ENCODE results near the gene P2RY12. TPM values are rescaled to one million over a fixed set of nuclear protein-coding genes. Genes with fewer than 3 reads are reported as not detected.
A peak's percentile ranks its signal among the peaks of the same experiment; 100 is the strongest.

The P2RY12 gene
- total RNA-seq, 1 donor, result under 0.01 TPM

GRCh38 chr3:151425627-151426340 lies 41.2 kb upstream of the P2RY12 start:
- H3K4me3 ChIP-seq (ENCODE audit: low read depth, low read length), result no peak overlapping the region
- DNase-seq (ENCODE audit: low read depth), result no peak
- TF ChIP-seq CTCF (IDR thresholded peaks at IDR 0.05; ENCODE audit: insufficient read depth, low read depth, low read length), result peak; percentile 26

GRCh38 chr3:151423091-151423490 lies 38.5 kb upstream of the P2RY12 start:
- no peak for TF ChIP-seq CTCF (IDR thresholded peaks at IDR 0.05; ENCODE audit: insufficient read depth, low read depth, low read length)
- DNase-seq (ENCODE audit: low read depth), result no peak

GRCh38 chr3:151421938-151422337 lies 37.4 kb upstream of the P2RY12 start:
- no peak overlapping the region for H3K4me3 ChIP-seq (ENCODE audit: low read depth, low read length)
- DNase-seq (ENCODE audit: low read depth), result no peak
- TF ChIP-seq CTCF (IDR thresholded peaks at IDR 0.05; ENCODE audit: insufficient read depth, low read depth, low read length), result peak; percentile 14

More at GRCh38 chr3:151423091-151423490, 38.5 kb upstream of the P2RY12 start:
- no peak overlapping the region for H3K4me3 ChIP-seq (ENCODE audit: low read depth, low read length)

- no peak overlapping the region for H3K4me3 ChIP-seq (ENCODE audit: low read depth, low read length)
- TF ChIP-seq CTCF (IDR thresholded peaks at IDR 0.05; ENCODE audit: insufficient read depth, low read depth, low read length), result no peak
- DNase-seq (ENCODE audit: low read depth), result no peak
Measured at GRCh38 chr3:151419806-151420205, 35.3 kb upstream of the P2RY12 start.

GRCh38 chr3:151415289-151415688 lies 30.7 kb upstream of the P2RY12 start:
- TF ChIP-seq CTCF (IDR thresholded peaks at IDR 0.05; ENCODE audit: insufficient read depth, low read depth, low read length), result no peak
- peak; percentile 19 for DNase-seq (ENCODE audit: low read depth)
- H3K4me3 ChIP-seq (ENCODE audit: low read depth, low read length), result no peak overlapping the region

GRCh38 chr3:151412989-151413388 lies 28.4 kb upstream of the P2RY12 start:
- H3K4me3 ChIP-seq (ENCODE audit: low read depth, low read length), result no peak overlapping the region
- peak; percentile 3 for TF ChIP-seq CTCF (IDR thresholded peaks at IDR 0.05; ENCODE audit: insufficient read depth, low read depth, low read length)
- no peak for DNase-seq (ENCODE audit: low read depth)
